Activated T-cell treated with anti-CD3 and anti-CD28 coated beads, Interleukin-2, amount 50 U/mL, for 72 hours (primary cell): ENCODE results near the gene CTNNA1. TPM values are rescaled to one million over a fixed set of nuclear protein-coding genes. Genes with fewer than 3 reads are reported as not detected.

Experiments used
- ATAC-seq, 2 donors: fragments of 150-1000 bp; cut with Tn5 transposase; replicated peaks in 1 of 2; 2 replicates each; pipeline ENCODE4 v1.10.0; 2021; ENCODE audit warnings: moderate library complexity in 2 of 2, mild to moderate bottlenecking in 1 of 2
- DNase-seq, 2 donors: peaks; one replicate each; pipeline ENCODE4 v3.0.0; 2021 to 2022; ENCODE audit warnings: mixed read lengths in 1 of 2
- H3K27ac Mint-ChIP-seq: one replicate; pipeline ENCODE4 v1.8.0; 2022; ENCODE audit warnings: mild to moderate bottlenecking, moderate library complexity, mixed read lengths
- H3K27me3 Mint-ChIP-seq: one replicate; pipeline ENCODE4 v1.8.0; 2022; ENCODE audit warnings: low read depth, mixed read lengths
- H3K36me3 Mint-ChIP-seq, 2 donors: one replicate each; pipeline ENCODE4 v1.8.0; 2022; ENCODE audit warnings: mixed read lengths in 2 of 2, mild to moderate bottlenecking in 1 of 2; ENCODE audit not compliant: insufficient read depth in 2 of 2
- H3K4me1 Mint-ChIP-seq: one replicate; pipeline ENCODE4 v1.8.0; 2022; ENCODE audit warnings: low read depth, mixed read lengths
- H3K4me3 Mint-ChIP-seq, 2 donors: one replicate each; pipeline ENCODE4 v1.8.0; 2022; ENCODE audit warnings: mild to moderate bottlenecking in 2 of 2, mixed read lengths in 2 of 2, moderate library complexity in 2 of 2
- H3K9me3 Mint-ChIP-seq, 2 donors: one replicate each; pipeline ENCODE4 v1.8.0; 2022; ENCODE audit warnings: mixed read lengths in 2 of 2
- total RNA-seq, 2 donors: library from RNA; stranded (reverse); gene quantifications; one replicate each; pipeline ENCODE4 v1.2.3, GENCODE V29; 2022

Gene CTNNA1
- total RNA-seq, 2 donors from 2014 or later = 62.3 to 73.0 TPM

- DNase-seq = no peak
- ATAC-seq = no peak
- Mint-ChIP-seq H3K27me3 (no peaks in the 10 kb centered on the region), H3K4me1 (peaks cover 14% of the 10 kb centered on the region), H3K36me3 (peaks cover 2 to 8% of the 10 kb centered on the region in 2 donors), H3K27ac (no peak overlapping the region), H3K4me3 (no peak overlapping the region), H3K9me3 (peaks cover 3 to 5% of the 10 kb centered on the region in 2 donors)
These were observed 191.5 kb downstream of the CTNNA1 start for GRCh38 chr5:138944527-138945322.

GRCh38 chr5:138945421-138946240, 192.4 kb downstream of the CTNNA1 start:
- Mint-ChIP-seq H3K27me3 (no peaks in the 10 kb centered on the region), H3K4me3 (no peak overlapping the region), H3K4me1 (peaks cover 12% of the 10 kb centered on the region), H3K9me3 (peaks cover 3 to 5% of the 10 kb centered on the region in 2 donors), H3K36me3 (peaks cover 2 to 8% of the 10 kb centered on the region in 2 donors), H3K27ac (no peak overlapping the region)
- DNase-seq (no peak), ATAC-seq (no peak)

GRCh38 chr5:138946241-138946623, 193.0 kb downstream of the CTNNA1 start:
- peaks cover 0 to 8% of the 10 kb centered on the region in 2 donors for H3K36me3 Mint-ChIP-seq
- H3K4me1 Mint-ChIP-seq = peaks cover 6% of the 10 kb centered on the region
- DNase-seq (no peak), ATAC-seq (no peak)
- no peaks in the 10 kb centered on the region for H3K27me3 Mint-ChIP-seq
- no peak overlapping the region for H3K27ac Mint-ChIP-seq
- H3K4me3 Mint-ChIP-seq = no peak overlapping the region
- H3K9me3 Mint-ChIP-seq = peaks cover 0 to 2% of the 10 kb centered on the region in 2 donors

GRCh38 chr5:138946831-138947560, 193.8 kb downstream of the CTNNA1 start:
- no peaks in the 10 kb centered on the region for H3K27me3 Mint-ChIP-seq
- H3K4me1 Mint-ChIP-seq = peaks cover 6% of the 10 kb centered on the region
- peaks cover 0 to 3% of the 10 kb centered on the region in 2 donors for H3K36me3 Mint-ChIP-seq
- DNase-seq (no peak), ATAC-seq (no peak)
- no peaks in the 10 kb centered on the region for H3K9me3 Mint-ChIP-seq
- no peak overlapping the region for H3K4me3 Mint-ChIP-seq
- no peak overlapping the region for H3K27ac Mint-ChIP-seq

GRCh38 chr5:138947780-138948179, 194.6 kb downstream of the CTNNA1 start:
- H3K27ac Mint-ChIP-seq = no peak overlapping the region
- H3K4me1 Mint-ChIP-seq = peaks cover 6% of the 10 kb centered on the region
- no peak for ATAC-seq
- H3K9me3 Mint-ChIP-seq = no peaks in the 10 kb centered on the region
- DNase-seq = no peak
- no peaks in the 10 kb centered on the region for H3K27me3 Mint-ChIP-seq
- H3K36me3 Mint-ChIP-seq = no peaks in the 10 kb centered on the region
- H3K4me3 Mint-ChIP-seq = no peak overlapping the region

GRCh38 chr5:138948471-138949222, 195.4 kb downstream of the CTNNA1 start:
- H3K9me3 Mint-ChIP-seq = no peaks in the 10 kb centered on the region
- no peaks in the 10 kb centered on the region for H3K36me3 Mint-ChIP-seq
- ATAC-seq = no peak
- H3K4me3 Mint-ChIP-seq = no peak overlapping the region
- no peak for DNase-seq
- no peak overlapping the region for H3K27ac Mint-ChIP-seq
- no peaks in the 10 kb centered on the region for H3K27me3 Mint-ChIP-seq
- H3K4me1 Mint-ChIP-seq = peaks cover 15% of the 10 kb centered on the region

- peaks cover 15% of the 10 kb centered on the region for H3K4me1 Mint-ChIP-seq
- H3K9me3 Mint-ChIP-seq = no peaks in the 10 kb centered on the region
These were observed 196.0 kb downstream of the CTNNA1 start for GRCh38 chr5:138949223-138949574.

GRCh38 chr5:138949988-138950387, 196.8 kb downstream of the CTNNA1 start:
- no peak overlapping the region for H3K27ac Mint-ChIP-seq
- H3K4me3 Mint-ChIP-seq = no peak overlapping the region
- ATAC-seq (no peak), DNase-seq (no peak)
- H3K27me3 Mint-ChIP-seq = no peaks in the 10 kb centered on the region
- no peaks in the 10 kb centered on the region for H3K9me3 Mint-ChIP-seq
- H3K36me3 Mint-ChIP-seq = no peaks in the 10 kb centered on the region
- peaks cover 15% of the 10 kb centered on the region for H3K4me1 Mint-ChIP-seq

More at GRCh38 chr5:138949223-138949574, 196.0 kb downstream of the CTNNA1 start:
- ATAC-seq (no peak), DNase-seq (no peak)
- Mint-ChIP-seq H3K27ac (no peak overlapping the region), H3K27me3 (no peaks in the 10 kb centered on the region), H3K4me3 (no peak overlapping the region), H3K36me3 (no peaks in the 10 kb centered on the region)

- no peaks in the 10 kb centered on the region for H3K27me3 Mint-ChIP-seq
- no peak overlapping the region for H3K27ac Mint-ChIP-seq
- no peaks in the 10 kb centered on the region for H3K9me3 Mint-ChIP-seq
- no peak for ATAC-seq
- peaks cover 15% of the 10 kb centered on the region for H3K4me1 Mint-ChIP-seq
- no peak for DNase-seq
- H3K36me3 Mint-ChIP-seq = no peaks in the 10 kb centered on the region
- no peak overlapping the region for H3K4me3 Mint-ChIP-seq
These were observed 197.3 kb downstream of the CTNNA1 start for GRCh38 chr5:138950421-138951031.

- no peak overlapping the region for H3K27ac Mint-ChIP-seq
- no peak overlapping the region for H3K4me3 Mint-ChIP-seq
- peaks cover 15% of the 10 kb centered on the region for H3K4me1 Mint-ChIP-seq
- no peak for ATAC-seq
- no peaks in the 10 kb centered on the region for H3K36me3 Mint-ChIP-seq
- DNase-seq = no peak
- no peaks in the 10 kb centered on the region for H3K27me3 Mint-ChIP-seq
- H3K9me3 Mint-ChIP-seq = no peaks in the 10 kb centered on the region
These were observed 198.1 kb downstream of the CTNNA1 start for GRCh38 chr5:138951091-138951985.

GRCh38 chr5:138951986-138952735, 198.9 kb downstream of the CTNNA1 start:
- peaks cover 15% of the 10 kb centered on the region for H3K4me1 Mint-ChIP-seq
- no peaks in the 10 kb centered on the region for H3K36me3 Mint-ChIP-seq
- H3K27ac Mint-ChIP-seq = no peak overlapping the region
- ATAC-seq (no peak), DNase-seq (no peak)
- no peaks in the 10 kb centered on the region for H3K9me3 Mint-ChIP-seq
- H3K4me3 Mint-ChIP-seq = no peak overlapping the region
- no peaks in the 10 kb centered on the region for H3K27me3 Mint-ChIP-seq
